VCaP (cell line): ENCODE results near the gene PCARE.
"Not testable (repeated sequence)": the region's sequence is repeated elsewhere in the genome, so short reads cannot be mapped to it uniquely, and the experiment has no call there.

ENCODE experiments used
- H3K27ac ChIP-seq: fragments of 450-650 bp; 2 replicates; pipeline ENCODE4 v1.5.1; 2017
- TF ChIP-seq, protein P1 (sequence below): fragments of 450-650 bp; conservative IDR thresholded peaks from 2 replicates; pipeline ENCODE4 v1.5.1; 2017; ENCODE audit warnings: mild to moderate bottlenecking, moderate library complexity

Gene PCARE

DNA sequence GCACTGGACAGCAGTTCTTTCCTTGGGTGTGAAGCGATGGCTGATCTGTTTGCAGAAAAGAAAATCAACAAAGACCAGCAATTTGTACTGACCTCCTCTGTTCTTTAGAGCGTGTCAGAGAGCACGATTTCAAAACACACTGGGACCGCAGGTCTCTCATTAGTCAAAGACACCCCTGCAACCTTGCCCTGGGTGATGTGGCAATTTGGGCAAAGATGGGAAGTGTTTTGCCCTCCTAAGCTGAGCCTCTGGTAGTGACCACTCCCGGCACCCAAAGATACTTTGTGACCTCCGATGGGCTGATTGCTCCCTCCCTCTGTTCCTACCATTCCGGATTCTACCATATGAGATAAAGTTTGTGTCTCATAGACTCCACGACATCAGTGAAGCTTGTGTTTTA lies 22.6 kb upstream of the PCARE start:
- TF ChIP-seq, protein P1, sequence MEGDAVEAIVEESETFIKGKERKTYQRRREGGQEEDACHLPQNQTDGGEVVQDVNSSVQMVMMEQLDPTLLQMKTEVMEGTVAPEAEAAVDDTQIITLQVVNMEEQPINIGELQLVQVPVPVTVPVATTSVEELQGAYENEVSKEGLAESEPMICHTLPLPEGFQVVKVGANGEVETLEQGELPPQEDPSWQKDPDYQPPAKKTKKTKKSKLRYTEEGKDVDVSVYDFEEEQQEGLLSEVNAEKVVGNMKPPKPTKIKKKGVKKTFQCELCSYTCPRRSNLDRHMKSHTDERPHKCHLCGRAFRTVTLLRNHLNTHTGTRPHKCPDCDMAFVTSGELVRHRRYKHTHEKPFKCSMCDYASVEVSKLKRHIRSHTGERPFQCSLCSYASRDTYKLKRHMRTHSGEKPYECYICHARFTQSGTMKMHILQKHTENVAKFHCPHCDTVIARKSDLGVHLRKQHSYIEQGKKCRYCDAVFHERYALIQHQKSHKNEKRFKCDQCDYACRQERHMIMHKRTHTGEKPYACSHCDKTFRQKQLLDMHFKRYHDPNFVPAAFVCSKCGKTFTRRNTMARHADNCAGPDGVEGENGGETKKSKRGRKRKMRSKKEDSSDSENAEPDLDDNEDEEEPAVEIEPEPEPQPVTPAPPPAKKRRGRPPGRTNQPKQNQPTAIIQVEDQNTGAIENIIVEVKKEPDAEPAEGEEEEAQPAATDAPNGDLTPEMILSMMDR, result no peak
- no peak overlapping the region for H3K27ac ChIP-seq

DNA sequence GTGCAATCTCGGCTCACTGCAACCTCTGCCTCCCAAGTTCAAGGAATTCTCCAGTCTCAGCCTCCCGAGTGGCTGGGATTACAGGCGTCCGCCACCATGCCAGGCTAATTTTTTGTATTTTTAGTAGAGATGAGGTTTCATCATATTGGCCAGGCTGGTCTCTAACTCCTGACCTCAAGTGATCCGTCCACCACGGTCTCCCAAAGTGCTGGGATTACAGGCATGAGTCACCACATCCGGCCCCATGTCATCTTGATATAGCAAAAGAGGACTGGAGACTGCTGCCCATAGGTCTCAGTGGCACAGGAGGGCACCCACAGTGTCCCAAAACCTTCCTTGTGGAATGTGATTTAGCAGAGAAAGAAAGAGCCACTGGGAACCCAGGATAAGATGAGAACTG lies 16.0 kb upstream of the PCARE start:
- H3K27ac ChIP-seq, result not testable (repeated sequence)

DNA sequence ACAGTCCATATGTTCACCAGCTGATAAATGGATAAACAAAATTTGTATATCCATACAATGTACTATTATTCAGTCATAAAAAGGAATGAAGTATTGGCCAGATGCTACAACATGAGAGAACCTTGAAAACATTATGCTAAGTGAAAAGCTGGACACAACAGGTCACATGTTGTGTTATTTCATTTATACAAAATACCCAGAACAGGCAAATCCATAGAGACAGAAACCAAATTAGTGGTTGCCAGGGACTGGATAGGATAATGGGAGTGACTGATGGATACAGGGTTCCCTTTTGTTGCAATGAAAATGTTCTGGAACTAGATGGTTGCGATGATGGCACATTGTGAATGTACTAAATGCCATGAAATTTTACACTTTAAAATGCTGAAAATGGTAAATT lies 10.2 kb upstream of the PCARE start:
- H3K27ac ChIP-seq, result no peak overlapping the region
- TF ChIP-seq, protein P1, result no peak

DNA sequence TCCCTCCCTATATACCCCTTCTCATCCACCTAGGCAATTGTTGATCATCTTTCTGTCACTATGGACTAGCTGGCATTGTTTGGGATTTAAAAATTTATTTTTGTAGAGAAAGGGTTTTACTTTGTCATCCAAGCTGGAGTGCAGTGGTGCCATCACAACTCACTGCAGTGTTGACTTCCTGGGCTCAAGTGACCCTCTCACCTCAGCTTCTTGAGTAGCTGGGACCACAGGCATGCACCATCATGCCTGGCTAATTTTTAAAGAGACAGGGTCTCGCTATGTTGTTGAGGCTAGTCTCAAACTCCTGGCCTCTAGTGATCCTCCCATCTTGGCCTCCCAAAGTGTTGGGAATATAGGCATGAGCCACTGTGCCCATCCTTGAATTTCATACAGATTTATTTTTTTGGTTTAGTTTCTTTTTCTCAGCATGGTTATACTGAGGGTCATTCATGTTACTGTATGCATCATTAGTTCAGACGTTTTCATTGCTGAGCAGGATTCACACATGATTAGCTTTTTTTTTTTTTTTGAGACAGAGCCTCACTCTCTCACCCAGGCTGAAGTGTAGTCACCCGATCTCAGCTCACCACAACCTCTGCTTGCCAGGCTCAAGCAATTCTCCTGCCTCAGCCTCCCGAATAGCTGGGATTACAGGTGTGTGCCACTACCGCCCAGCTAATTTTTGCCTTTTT lies 8.6 kb upstream of the PCARE start:
- TF ChIP-seq, protein P1, result no peak
- no peak overlapping the region for H3K27ac ChIP-seq

DNA sequence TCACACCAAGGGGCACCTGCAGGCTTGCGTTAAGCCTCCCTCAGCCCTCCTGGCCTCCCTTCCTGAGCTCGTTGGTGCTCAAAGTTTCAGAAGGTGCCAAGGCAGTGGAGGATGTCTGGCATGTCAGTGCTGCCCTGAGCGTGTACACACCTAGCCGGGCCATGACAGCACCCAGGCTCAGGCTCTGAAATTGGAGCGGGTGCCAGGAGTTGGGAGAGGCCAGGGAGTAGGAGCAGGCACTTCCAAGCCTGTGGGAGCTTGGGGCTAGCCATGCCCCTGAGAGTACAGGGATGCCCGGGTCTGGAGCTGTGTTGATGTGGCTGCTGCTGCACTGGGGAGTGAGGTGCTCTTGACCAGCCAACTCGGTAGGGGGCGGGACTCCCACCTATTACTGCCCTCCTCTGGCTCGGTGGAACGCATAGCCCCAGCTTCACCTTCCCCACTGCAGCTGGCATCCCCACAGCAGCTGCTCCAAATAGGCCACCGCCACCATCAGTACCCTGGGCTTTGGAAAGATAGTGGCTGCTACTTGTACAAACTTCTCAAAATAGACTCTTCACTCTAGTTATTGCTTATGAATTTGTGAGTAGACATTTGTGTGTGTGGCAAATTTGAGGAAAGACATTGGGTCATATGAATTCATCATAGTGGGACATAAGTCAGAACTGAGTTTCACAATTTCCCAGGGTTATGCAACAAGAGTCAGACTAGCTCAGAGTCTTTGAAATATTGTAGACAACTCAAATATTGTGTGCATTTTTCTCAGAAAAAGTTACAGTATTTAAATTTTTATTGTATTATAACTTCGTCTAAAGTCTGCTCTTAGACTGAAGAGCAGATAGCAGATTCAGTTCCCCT lies 6.8 kb upstream of the PCARE start:
- TF ChIP-seq, protein P1, result no peak
- no peak overlapping the region for H3K27ac ChIP-seq

DNA sequence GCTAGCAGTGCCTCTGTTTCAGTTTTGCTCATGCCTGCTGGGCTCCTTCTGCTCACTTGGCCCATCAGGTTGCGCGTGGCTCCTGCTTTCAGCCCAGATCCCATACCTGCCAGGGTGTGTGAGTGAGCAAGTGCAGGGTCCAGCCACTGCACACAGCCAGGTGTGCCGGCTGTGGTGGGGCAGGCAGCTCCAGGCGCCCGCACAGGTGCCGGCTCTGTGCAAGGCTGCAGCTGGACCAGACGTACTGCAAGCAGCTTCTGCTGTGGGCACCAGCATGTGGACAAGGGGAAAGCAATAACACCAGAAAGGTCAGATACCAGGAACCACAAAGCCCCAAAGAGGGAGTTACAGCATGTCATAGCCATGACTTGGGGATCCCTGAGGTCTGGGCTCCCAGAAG lies 5.6 kb upstream of the PCARE start:
- TF ChIP-seq, protein P1, result no peak
- no peak overlapping the region for H3K27ac ChIP-seq

DNA sequence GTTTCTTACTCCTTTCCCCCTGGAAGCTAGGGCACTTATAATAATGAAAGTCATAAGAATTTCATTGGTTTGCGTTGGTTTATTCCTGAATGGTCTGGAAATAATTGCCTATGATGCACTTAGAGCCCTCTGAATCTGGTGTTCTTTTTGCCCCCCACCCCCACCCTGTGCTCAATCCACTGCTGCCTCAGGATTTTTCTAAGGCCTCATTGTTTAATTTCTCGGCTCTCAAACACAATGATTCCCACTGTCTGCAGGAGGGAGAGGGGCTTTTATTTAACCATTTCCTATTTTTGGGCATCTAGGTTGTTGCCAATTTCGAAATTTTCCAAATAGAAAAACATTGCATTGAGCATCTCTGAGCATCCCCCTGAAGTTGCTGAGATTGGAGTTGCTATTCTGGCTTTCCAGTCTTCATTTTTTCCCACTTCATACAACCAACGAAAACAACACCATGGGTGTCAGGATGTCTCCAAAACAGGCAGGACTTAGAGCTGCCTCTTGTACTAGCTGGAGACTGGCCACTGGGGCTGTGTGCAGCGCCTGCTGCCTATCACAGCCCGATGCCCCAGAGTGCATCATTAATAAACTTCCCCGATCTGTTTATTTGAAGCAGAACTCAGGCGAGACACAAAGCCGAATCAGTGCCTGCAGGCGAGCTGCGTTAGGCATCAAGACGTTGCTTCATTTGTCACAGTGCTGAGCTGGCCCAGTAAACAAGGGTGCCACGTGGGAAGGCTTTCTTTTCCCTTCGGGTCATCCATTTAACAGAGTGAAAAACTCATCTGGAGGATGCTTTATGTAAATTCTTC lies 1.8 kb upstream of the PCARE start:
- no peak overlapping the region for H3K27ac ChIP-seq
- TF ChIP-seq, protein P1, result no peak
